MCF 10A (cell line): ENCODE measurements around the gene CAMSAP1. TPM values are rescaled to one million over a fixed set of nuclear protein-coding genes. Genes with fewer than 3 reads are reported as not detected.

Experiments used
- BruUV-seq: library from RNA; stranded (reverse); fragments of 400-500 nt; replicated peaks from 2 replicates; lab custom pipeline; 2021; lab: Mats Ljungman, UMichigan
- CTCF ChIA-PET: fragments of 300-600 bp; sonication (Branson Sonifier 250); formaldehyde crosslinking; extraction: SDS; loops from one replicate; lab custom pipeline; 2021; ENCODE audit warnings: antibody characterized with exemption, inconsistent platforms; lab: Yijun Ruan, JAX
- POLR2A ChIA-PET: fragments of 300-600, 350-650 bp; sonication (Branson Sonifier 250); formaldehyde crosslinking; extraction: SDS; loops from one replicate; lab custom pipeline; 2020; ENCODE audit warnings: antibody characterized with exemption, inconsistent platforms; lab: Yijun Ruan, JAX
- DNase-seq: peaks from one replicate; pipeline ENCODE4 v3.0.0-alpha.2; 2018; ENCODE audit not compliant: unreplicated experiment
- H3K27ac Mint-ChIP-seq: one replicate; pipeline ENCODE4 v1.8.0; 2022; ENCODE audit warnings: mild to moderate bottlenecking, low read depth, mixed read lengths; ENCODE audit not compliant: unreplicated experiment
- H3K27me3 Mint-ChIP-seq: one replicate; pipeline ENCODE4 v1.8.0; 2022; ENCODE audit warnings: mixed read lengths; ENCODE audit not compliant: insufficient read depth, unreplicated experiment
- H3K36me3 Mint-ChIP-seq: one replicate; pipeline ENCODE4 v1.8.0; 2022; ENCODE audit warnings: mild to moderate bottlenecking, moderate library complexity, mixed read lengths; ENCODE audit not compliant: insufficient read depth, unreplicated experiment
- H3K4me1 Mint-ChIP-seq: one replicate; pipeline ENCODE4 v1.8.0; 2022; ENCODE audit warnings: mixed read lengths; ENCODE audit not compliant: insufficient read depth, unreplicated experiment
- H3K4me3 Mint-ChIP-seq: one replicate; pipeline ENCODE4 v1.8.0; 2022; ENCODE audit warnings: mild to moderate bottlenecking, moderate library complexity, mixed read lengths; ENCODE audit not compliant: unreplicated experiment
- H3K9me3 Mint-ChIP-seq: one replicate; pipeline ENCODE4 v1.8.0; 2022; ENCODE audit warnings: mixed read lengths; ENCODE audit not compliant: unreplicated experiment
- CTCF ChIP-seq: fragments of 200-600 bp; IDR thresholded peaks from one replicate; pipeline ENCODE4 v1.8.0; 2022; ENCODE audit warnings: antibody characterized with exemption, mild to moderate bottlenecking; ENCODE audit not compliant: unreplicated experiment
- intact Hi-C: fragments of 100-400 bp; cut with micrococcal nuclease; formaldehyde crosslinking; loops from 2 replicates; pipeline ENCODE4 v1.14.1; 2022
- total RNA-seq: library from RNA; stranded (reverse); gene quantifications from 2 replicates; pipeline ENCODE4 v1.2.3, GENCODE V29; 2022

Gene CAMSAP1
- total RNA-seq, 1 experiment from 2014 or later: 39.5 TPM

- intact Hi-C loops: no loop called here
- no TSS peak for BruUV-seq
- no peak overlapping the region for H3K4me3 Mint-ChIP-seq
- no peaks in the 10 kb centered on the region for H3K27me3 Mint-ChIP-seq
- no peaks in the 10 kb centered on the region for H3K9me3 Mint-ChIP-seq
- POLR2A ChIA-PET: no interaction called here
- no peak for TF ChIP-seq CTCF
- peaks cover 90% of the 10 kb centered on the region for H3K36me3 Mint-ChIP-seq
- CTCF ChIA-PET: no interaction called here
- no peaks in the 10 kb centered on the region for H3K4me1 Mint-ChIP-seq
- H3K27ac Mint-ChIP-seq: no peak overlapping the region
- DNase-seq: no peak
These were observed 86.7 kb downstream of the CAMSAP1 start for GRCh38 chr9:135820661-135821060.

GRCh38 chr9:135819905-135820304 lies 87.4 kb downstream of the CAMSAP1 start:
- no peak for DNase-seq
- Mint-ChIP-seq H3K27me3 (no peaks in the 10 kb centered on the region), H3K36me3 (peaks cover 82% of the 10 kb centered on the region), H3K27ac (no peak overlapping the region), H3K4me3 (no peak overlapping the region), H3K9me3 (no peaks in the 10 kb centered on the region), H3K4me1 (no peaks in the 10 kb centered on the region)
- ChIA-PET POLR2A (no interaction called here), CTCF (no interaction called here)
- BruUV-seq: no TSS peak
- intact Hi-C loops: no loop called here
- TF ChIP-seq CTCF: no peak

GRCh38 chr9:135818718-135819475 lies 88.4 kb downstream of the CAMSAP1 start:
- TF ChIP-seq CTCF: no peak
- CTCF ChIA-PET: interaction anchor here (0.6 kb wide), 2 partner anchors 44 to 275 kb away, joined by 3 to 4 read pairs; no protein-coding TSS in a partner anchor
- POLR2A ChIA-PET: no interaction called here

GRCh38 chr9:135817951-135818717 lies 89.2 kb downstream of the CAMSAP1 start:
- DNase-seq: no peak
- intact Hi-C loops: no loop called here
- H3K36me3 Mint-ChIP-seq: peaks cover 68% of the 10 kb centered on the region
- peak overlapping the region; percentile 39 for H3K27ac Mint-ChIP-seq
- no peaks in the 10 kb centered on the region for H3K9me3 Mint-ChIP-seq
- no TSS peak for BruUV-seq
- POLR2A ChIA-PET: no interaction called here
- CTCF ChIA-PET: interaction anchor here (0.6 kb wide), 1 partner anchor 45 kb away, joined by 4 read pairs; no protein-coding TSS in a partner anchor
- no peak for TF ChIP-seq CTCF
- no peak overlapping the region for H3K4me3 Mint-ChIP-seq
- H3K4me1 Mint-ChIP-seq: no peaks in the 10 kb centered on the region
- no peaks in the 10 kb centered on the region for H3K27me3 Mint-ChIP-seq

More at GRCh38 chr9:135818718-135819475, 88.4 kb downstream of the CAMSAP1 start:
- Mint-ChIP-seq H3K27ac (peak overlapping the region; percentile 39), H3K27me3 (no peaks in the 10 kb centered on the region), H3K4me1 (no peaks in the 10 kb centered on the region), H3K4me3 (no peak overlapping the region), H3K9me3 (no peaks in the 10 kb centered on the region), H3K36me3 (peaks cover 72% of the 10 kb centered on the region)
- intact Hi-C loops: no loop called here
- DNase-seq: no peak
- no TSS peak for BruUV-seq
